GM23338 (cell line): ENCODE measurements around the gene ANGPTL3. TPM values are rescaled to one million over a fixed set of nuclear protein-coding genes. Genes with fewer than 3 reads are reported as not detected.

Experiments
- ATAC-seq: fragments of 200-7000 bp; cut with Tn5 transposase; 3 replicates; pipeline ENCODE4 v1.9.1; 2020
- DNase-seq: peaks from one replicate; pipeline ENCODE4 v3.0.0-alpha.2; 2015; ENCODE audit warnings: low spot score
- H2AFZ ChIP-seq: fragments of 200-600 bp; sonication (generic); 2 replicates; pipeline ENCODE4 v1.8.0; 2016; ENCODE audit warnings: antibody characterized with exemption, mild to moderate bottlenecking, moderate library complexity
- H3F3A ChIP-seq: fragments of 200-600 bp; sonication (generic); replicated peaks from 2 replicates; pipeline ENCODE4 v1.8.0; 2017; ENCODE audit warnings: antibody characterized with exemption, mixed run types, low read depth
- H3K27ac ChIP-seq: fragments of 200-600 bp; sonication (generic); 2 replicates; pipeline ENCODE4 v1.6.1; 2016; ENCODE audit warnings: low read depth
- H3K27me3 ChIP-seq: fragments of 200-600 bp; sonication (generic); 2 replicates; pipeline ENCODE4 v1.8.0; 2016; ENCODE audit warnings: mild to moderate bottlenecking, mixed run types, moderate library complexity; ENCODE audit not compliant: insufficient read depth
- H3K36me3 ChIP-seq: fragments of 200-600 bp; sonication (generic); 2 replicates; pipeline ENCODE4 v1.8.0; 2016; ENCODE audit warnings: mild to moderate bottlenecking; ENCODE audit not compliant: insufficient read depth
- H3K4me1 ChIP-seq: fragments of 200-600 bp; sonication (generic); 2 replicates; pipeline ENCODE4 v1.8.0; 2016; ENCODE audit warnings: mild to moderate bottlenecking, moderate library complexity; ENCODE audit not compliant: insufficient read depth
- H3K4me2 ChIP-seq: fragments of 200-600 bp; sonication (generic); 2 replicates; pipeline ENCODE4 v1.7.1; 2017; ENCODE audit warnings: mixed run types
- H3K4me3 ChIP-seq: fragments of 200-600 bp; sonication (generic); 2 replicates; pipeline ENCODE4 v1.6.1; 2016; ENCODE audit warnings: mixed run types
- H3K79me2 ChIP-seq: fragments of 200-600 bp; sonication (generic); replicated peaks from 2 replicates; pipeline ENCODE4 v1.8.0; 2017; ENCODE audit warnings: mild to moderate bottlenecking; ENCODE audit not compliant: insufficient read depth
- H3K9me2 ChIP-seq: fragments of 200-600 bp; sonication (generic); 2 replicates; pipeline ENCODE4 v1.8.0; 2017; ENCODE audit not compliant: insufficient read depth
- H4K20me1 ChIP-seq: fragments of 200-600 bp; sonication (generic); replicated peaks from 2 replicates; pipeline ENCODE4 v1.8.0; 2017; ENCODE audit warnings: mild to moderate bottlenecking; ENCODE audit not compliant: insufficient read depth
- H3K27ac Mint-ChIP-seq: 2 replicates; pipeline ENCODE4 v1.8.0; 2020; ENCODE audit warnings: inconsistent platforms, mild to moderate bottlenecking, moderate library complexity, mixed read lengths
- H3K27me3 Mint-ChIP-seq: 3 replicates; pipeline ENCODE4 v1.8.0; 2022; ENCODE audit warnings: low read depth, mild to moderate bottlenecking, moderate library complexity, mixed read lengths, inconsistent platforms; ENCODE audit not compliant: insufficient read depth, poor library complexity
- H3K36me3 Mint-ChIP-seq: 3 replicates; pipeline ENCODE4 v1.8.0; 2021; ENCODE audit warnings: low read depth, mild to moderate bottlenecking, inconsistent platforms, moderate library complexity, mixed read lengths
- H3K4me1 Mint-ChIP-seq: 3 replicates; pipeline ENCODE4 v1.8.0; 2020; ENCODE audit warnings: mild to moderate bottlenecking, inconsistent platforms, mixed read lengths
- H3K4me3 Mint-ChIP-seq: 3 replicates; pipeline ENCODE4 v1.8.0; 2021; ENCODE audit warnings: moderate library complexity, mild to moderate bottlenecking, inconsistent platforms, mixed read lengths
- H3K9me3 Mint-ChIP-seq: 3 replicates; pipeline ENCODE4 v1.8.0; 2020; ENCODE audit warnings: moderate library complexity, mild to moderate bottlenecking, inconsistent platforms, mixed read lengths
- CREB1 ChIP-seq: fragments of 250-450 bp; sonication (Bioruptor Pico); IDR thresholded peaks from 2 replicates; pipeline ENCODE4 v1.5.0; 2020; ENCODE audit warnings: low read depth, mild to moderate bottlenecking, moderate library complexity
- ETS1 ChIP-seq: IDR thresholded peaks from 2 replicates; pipeline ENCODE4 v1.6.1; 2016; ENCODE audit warnings: antibody characterized with exemption
- EZH2 ChIP-seq: fragments of 200-600 bp; sonication (generic); IDR thresholded peaks from one replicate; pipeline ENCODE4 v1.8.0; 2017; ENCODE audit warnings: antibody characterized with exemption, mild to moderate bottlenecking, low read depth; ENCODE audit not compliant: unreplicated experiment
- EZH2phosphoT487 ChIP-seq: fragments of 200-600 bp; sonication (generic); IDR thresholded peaks from one replicate; pipeline ENCODE4 v1.8.1; 2018; ENCODE audit warnings: antibody characterized with exemption; ENCODE audit not compliant: unreplicated experiment
- JUNB ChIP-seq: IDR thresholded peaks from one replicate; pipeline ENCODE4 v1.6.1; 2016; ENCODE audit warnings: antibody characterized with exemption; ENCODE audit not compliant: unreplicated experiment
- NANOG ChIP-seq: IDR thresholded peaks from 2 replicates; pipeline ENCODE4 v1.6.1; 2016; ENCODE audit warnings: antibody characterized with exemption, borderline replicate concordance
- POLR2AphosphoS5 ChIP-seq: IDR thresholded peaks from 2 replicates; pipeline ENCODE4 v1.6.1; 2016; ENCODE audit warnings: antibody characterized with exemption, low read depth
- REST ChIP-seq: IDR thresholded peaks from one replicate; pipeline ENCODE4 v1.6.1; 2018; ENCODE audit warnings: antibody characterized with exemption; ENCODE audit not compliant: unreplicated experiment
- STAT1 ChIP-seq: IDR thresholded peaks from one replicate; pipeline ENCODE4 v1.6.1; 2016; ENCODE audit warnings: antibody characterized with exemption; ENCODE audit not compliant: unreplicated experiment
- ZNF114 ChIP-seq: fragments of 250-450 bp; sonication (Bioruptor Pico); IDR thresholded peaks from 2 replicates; pipeline ENCODE4 v1.5.0; 2020; ENCODE audit warnings: mild to moderate bottlenecking, moderate library complexity
- ZNF331 ChIP-seq: fragments of 250-450 bp; sonication (Bioruptor Pico); IDR thresholded peaks from 2 replicates; pipeline ENCODE4 v1.5.0; 2020; ENCODE audit warnings: low read depth, mild to moderate bottlenecking, moderate library complexity
- ZNF462 ChIP-seq: fragments of 250-450 bp; sonication (Bioruptor Pico); IDR thresholded peaks from 2 replicates; pipeline ENCODE4 v1.5.0; 2020; ENCODE audit warnings: mild to moderate bottlenecking, moderate library complexity
- polyA plus RNA-seq: library from polyadenylated mRNA; unstranded; fragments of >200 nt; fragmentation: Nextera tagmentation; extraction: Ambion mirVana; gene quantifications from 2 replicates; pipeline ENCODE4 v1.2.1, GENCODE V29; 2016
- total RNA-seq: library from RNA; depleted of rRNA; stranded (reverse); fragments of >200 nt; shearing (Covaris generic); gene quantifications from 2 replicates; pipeline ENCODE4 v1.2.3, GENCODE V29; 2014

The ANGPTL3 gene
- total and polyA plus RNA-seq, 2 experiments from 2014 or later: 0.16 TPM; not detected in 1

GRCh38 chr1:62588000-62588399 is 9.3 kb upstream of the ANGPTL3 start (continued):
- TF ChIP-seq STAT1: no peak
- no peak for TF ChIP-seq POLR2AphosphoS5
- TF ChIP-seq CREB1 (CRISPR knock-in tag): no peak
- no peak for TF ChIP-seq ZNF114 (CRISPR knock-in tag)
- TF ChIP-seq EZH2: no peak
- no peak for TF ChIP-seq ETS1

GRCh38 chr1:62589321-62589720 is 8.0 kb upstream of the ANGPTL3 start:
- Mint-ChIP-seq H3K4me1 (peaks cover 28% of the 10 kb centered on the region), H3K4me3 (no peak overlapping the region), H3K27ac (no peak overlapping the region), H3K36me3 (no peaks in the 10 kb centered on the region), H3K9me3 (no peaks in the 10 kb centered on the region), H3K27me3 (no peaks in the 10 kb centered on the region)
- no peak for DNase-seq
- peaks cover 19% of the 10 kb centered on the region for H3K4me1 ChIP-seq
- H3F3A ChIP-seq: no peaks in the 10 kb centered on the region
- H3K9me2 ChIP-seq: no peaks in the 10 kb centered on the region
- no peaks in the 10 kb centered on the region for H4K20me1 ChIP-seq
- no peak overlapping the region for H3K4me3 ChIP-seq
- H3K36me3 ChIP-seq: no peaks in the 10 kb centered on the region
- H3K27ac ChIP-seq: no peak overlapping the region
- no peaks in the 10 kb centered on the region for H3K79me2 ChIP-seq
- no peak overlapping the region for H3K4me2 ChIP-seq
- no peak overlapping the region for H2AFZ ChIP-seq
- no peaks in the 10 kb centered on the region for H3K27me3 ChIP-seq
- no peak for ATAC-seq
- TF ChIP-seq CREB1 (CRISPR knock-in tag): no peak
- TF ChIP-seq ETS1: no peak
- TF ChIP-seq NANOG: no peak
- TF ChIP-seq EZH2: no peak
- TF ChIP-seq ZNF331 (CRISPR knock-in tag): no peak
- TF ChIP-seq EZH2phosphoT487: no peak
- no peak for TF ChIP-seq ZNF462 (CRISPR knock-in tag)
- no peak for TF ChIP-seq ZNF114 (CRISPR knock-in tag)
- TF ChIP-seq REST: no peak
- TF ChIP-seq JUNB: no peak
- no peak for TF ChIP-seq STAT1
- TF ChIP-seq POLR2AphosphoS5: no peak
